Adrenal gland (tissue), 12 donors: ENCODE measurements around the gene KIAA1210. TPM values are rescaled to one million over a fixed set of nuclear protein-coding genes. Genes with fewer than 3 reads are reported as not detected.

Experiments used
- DNase-seq, 7 donors: peaks; one replicate each; pipeline ENCODE4 v3.0.0-alpha.2; 2019 to 2020
- H3K27ac ChIP-seq, 5 donors: fragments of 200-600 bp; sonication (generic) in 4 of 5; 1 replicate in 3 of 5; 2 replicates in 2 of 5; pipeline versions ENCODE4 v1.5.1 to v1.8.0; 2016 to 2020; ENCODE audit warnings: mild to moderate bottlenecking in 1 of 5
- H3K27me3 ChIP-seq: fragments of 200-600 bp; 2 replicates; pipeline ENCODE4 v1.8.0; 2021
- H3K36me3 ChIP-seq, 2 donors: fragments of 200-600 bp; replicated peaks in 1 of 2; 1 replicate in 1 of 2; 2 replicates in 1 of 2; pipeline versions ENCODE4 v1.5.1 to v1.8.0; 2018 to 2022
- H3K4me1 ChIP-seq, 2 donors: fragments of 200-600 bp; replicated peaks in 1 of 2; 1 replicate in 1 of 2; 2 replicates in 1 of 2; pipeline versions ENCODE4 v1.5.1 to v1.8.0; 2018 to 2021
- H3K4me3 ChIP-seq, 4 donors: fragments of 200-600 bp; sonication (generic) in 3 of 4; one replicate each; pipeline ENCODE4 v1.5.1; 2016 to 2018
- H3K9me3 ChIP-seq, 3 donors: fragments of 200-600 bp; sonication (generic) in 1 of 3; replicated peaks in 1 of 3; 1 replicate in 2 of 3; 2 replicates in 1 of 3; pipeline versions ENCODE4 v1.5.1 to v1.8.0; 2016 to 2021
- POLR2A ChIP-seq, 2 donors: fragments of 450-650 bp; IDR thresholded peaks; one replicate each; pipeline ENCODE4 v1.6.1; 2017; ENCODE audit warnings: antibody characterized with exemption in 2 of 2, mild to moderate bottlenecking in 2 of 2, moderate library complexity in 1 of 2
- WGBS, 4 donors: extraction: QIAGEN DNeasy Blood & Tissue Kit in 2 of 4; methylation state at CpG; one replicate each; pipeline versions ENCODE4 v1.1.5 to v1.1.7; 2013 to 2017; 5-methylcytosine and 5-hydroxymethylcytosine counted together
- intact Hi-C, 2 donors: fragments of 100-400 bp; cut with DNase I; formaldehyde crosslinking; loops; one replicate each; pipeline versions ENCODE4 v1.14.1 to v1.15.0; 2022 to 2023
- polyA plus RNA-seq, 3 donors: library from polyadenylated mRNA; stranded (reverse); fragments of 200-250 nt in 2 of 3; fragments of 350-450 nt in 1 of 3; fragmentation: Illumina TruSeq in 1 of 3; extraction: RNeasy Lipid Tissue Mini Kit (QIAGEN cat#74804) in 1 of 3; gene quantifications; one replicate each; pipeline ENCODE4 v1.2.3, GENCODE V29; 2013 to 2014
- total RNA-seq, 9 donors: library from RNA; depleted of rRNA in 4 of 9; stranded (reverse); fragments of >200 nt in 4 of 9; fragments of 120-200 nt in 1 of 9; fragmentation: NEBNext Ultra II Directional in 1 of 9; extraction: Animal tissue kit (Norgen Biotek cat#: 25700) in 1 of 9; gene quantifications; one replicate each; pipeline versions ENCODE4 v1.1.0 to v1.2.4, GENCODE V29; 2013 to 2023
- TF ChIP-seq, protein P1 (sequence below), 6 experiments: fragments of 450-650 bp in 4 of 6; fragments of 200-600 bp in 2 of 6; sonication (generic) in 1 of 6; IDR thresholded peaks; 1 replicate in 5 of 6; 2 replicates in 1 of 6; pipeline versions ENCODE4 v1.5.1 to v1.8.0; 2016 to 2021; ENCODE audit warnings: antibody characterized with exemption in 6 of 6, mild to moderate bottlenecking in 2 of 6, moderate library complexity in 1 of 6
- donor health status: healthy with polysubstance abuse.
- donor health status: Bipolar disorder and iron deficiency.
- donor health status: DM: yes; HTN: yes; CAD: no.
- donor health status: DM: no; HTN: no; CAD: no.
- donor health status: DM: no; HTN: no; CAD: no.
- donor health status: DM: yes; HTN: yes; CAD: no.

KIAA1210 gene
- total and polyA plus RNA-seq, 12 donors = 0.56 to 12.9 (median 2.7) TPM

- peaks cover 14% of the 10 kb centered on the region for H3K27me3 ChIP-seq
- intact Hi-C loops = loop anchor here in 1 of 2 donors (10.0 kb wide), 1 partner anchor 67 kb away; no protein-coding TSS in a partner anchor
Measured at GRCh38 chrX:119147486-119147885, 19.9 kb upstream of the KIAA1210 start.

DNA sequence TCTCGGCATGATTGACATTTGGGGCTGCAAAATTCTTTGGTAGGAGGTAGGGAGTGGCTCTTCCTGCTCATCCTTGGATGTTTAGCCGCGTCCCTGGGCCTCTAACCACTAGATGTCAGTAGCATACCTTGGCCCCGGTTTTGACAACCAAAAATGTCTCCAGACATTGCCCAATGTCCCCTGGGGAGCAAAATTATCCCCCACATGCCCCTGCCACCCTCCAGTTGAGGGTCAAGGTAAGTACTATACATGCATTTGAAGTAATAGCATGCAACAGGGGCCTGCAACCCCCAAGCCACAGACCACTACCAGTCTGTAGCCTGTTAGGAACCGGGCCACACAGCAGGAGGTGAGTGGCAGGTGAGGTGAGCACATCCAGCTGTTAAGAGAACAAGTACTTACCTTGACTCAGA lies 17.6 kb upstream of the KIAA1210 start:
- intact Hi-C loops = loop anchor here in 1 of 2 donors (10.0 kb wide), 1 partner anchor 70 kb away; no protein-coding TSS in a partner anchor
- no peak for TF ChIP-seq POLR2A (IDR thresholded peaks at IDR 0.05)
- TF ChIP-seq, protein P1, sequence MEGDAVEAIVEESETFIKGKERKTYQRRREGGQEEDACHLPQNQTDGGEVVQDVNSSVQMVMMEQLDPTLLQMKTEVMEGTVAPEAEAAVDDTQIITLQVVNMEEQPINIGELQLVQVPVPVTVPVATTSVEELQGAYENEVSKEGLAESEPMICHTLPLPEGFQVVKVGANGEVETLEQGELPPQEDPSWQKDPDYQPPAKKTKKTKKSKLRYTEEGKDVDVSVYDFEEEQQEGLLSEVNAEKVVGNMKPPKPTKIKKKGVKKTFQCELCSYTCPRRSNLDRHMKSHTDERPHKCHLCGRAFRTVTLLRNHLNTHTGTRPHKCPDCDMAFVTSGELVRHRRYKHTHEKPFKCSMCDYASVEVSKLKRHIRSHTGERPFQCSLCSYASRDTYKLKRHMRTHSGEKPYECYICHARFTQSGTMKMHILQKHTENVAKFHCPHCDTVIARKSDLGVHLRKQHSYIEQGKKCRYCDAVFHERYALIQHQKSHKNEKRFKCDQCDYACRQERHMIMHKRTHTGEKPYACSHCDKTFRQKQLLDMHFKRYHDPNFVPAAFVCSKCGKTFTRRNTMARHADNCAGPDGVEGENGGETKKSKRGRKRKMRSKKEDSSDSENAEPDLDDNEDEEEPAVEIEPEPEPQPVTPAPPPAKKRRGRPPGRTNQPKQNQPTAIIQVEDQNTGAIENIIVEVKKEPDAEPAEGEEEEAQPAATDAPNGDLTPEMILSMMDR (IDR thresholded peaks at IDR 0.05) = peak in 5 of 6 experiments; percentile 22 to 47 (median 39)
- Histone ChIP-seq H3K27ac (no peak overlapping the region), H3K27me3 (peaks cover under 1% of the 10 kb centered on the region), H3K36me3 (no peaks in the 10 kb centered on the region), H3K4me1 (no peaks in the 10 kb centered on the region), H3K9me3 (no peaks in the 10 kb centered on the region), H3K4me3 (no peak overlapping the region)
- DNase-seq = peak in 5 of 7 donors; percentile 23 to 55 (median 29)
- WGBS, 4 donors = 29 to 40% (median 30%) methylated on average over 4 to 5 of the region's 5 CpGs; no CpG with 5 or more reads in 1 of the 4 donors

More at GRCh38 chrX:119147486-119147885, 19.9 kb upstream of the KIAA1210 start:
- 72 to 100% (median 86%) methylated on average over 4 of the region's 4 CpGs for WGBS, 4 donors
- TF ChIP-seq, protein P1 (IDR thresholded peaks at IDR 0.05) = no peak
- no peak for TF ChIP-seq POLR2A (IDR thresholded peaks at IDR 0.05)
- no peak overlapping the region for H3K4me3 ChIP-seq
- no peaks in the 10 kb centered on the region for H3K36me3 ChIP-seq
- H3K9me3 ChIP-seq = no peaks in the 10 kb centered on the region
- no peaks in the 10 kb centered on the region for H3K4me1 ChIP-seq
- H3K27ac ChIP-seq = no peak overlapping the region
- DNase-seq = no peak

DNA sequence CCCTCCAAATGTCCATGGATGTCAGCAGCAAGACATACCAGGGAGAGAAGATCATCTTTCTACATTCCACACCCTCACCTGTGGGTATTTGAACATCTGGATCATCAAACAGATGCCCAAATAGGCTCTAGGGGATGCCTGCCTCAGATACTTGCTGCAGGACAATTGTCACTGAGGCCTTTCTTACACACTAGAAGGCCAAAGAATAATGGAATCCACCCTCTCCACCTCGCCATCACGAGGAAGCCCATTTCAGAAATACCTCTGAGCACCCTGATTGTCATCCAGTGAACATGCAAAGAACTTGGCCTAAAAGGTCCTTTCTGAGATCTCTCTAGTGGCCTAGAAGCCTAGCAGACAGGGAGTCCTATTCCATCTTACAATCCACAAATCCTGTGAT lies 6.9 kb upstream of the KIAA1210 start:
- no peak overlapping the region for H3K4me3 ChIP-seq
- DNase-seq = no peak
- TF ChIP-seq POLR2A (IDR thresholded peaks at IDR 0.05) = no peak
- 44 to 54% (median 50%) methylated on average over 2 of the region's 2 CpGs; no CpG with 5 or more reads in 1 of the 4 donors for WGBS, 4 donors
- peaks cover 19% of the 10 kb centered on the region for H3K27me3 ChIP-seq
- no peaks in the 10 kb centered on the region for H3K36me3 ChIP-seq
- intact Hi-C loops = no loop called here
- no peak overlapping the region for H3K27ac ChIP-seq
- no peaks in the 10 kb centered on the region for H3K4me1 ChIP-seq
- no peaks in the 10 kb centered on the region for H3K9me3 ChIP-seq

- Histone ChIP-seq H3K36me3 (no peaks in the 10 kb centered on the region), H3K9me3 (no peaks in the 10 kb centered on the region), H3K4me3 (no peak overlapping the region), H3K27ac (no peak overlapping the region), H3K4me1 (no peaks in the 10 kb centered on the region), H3K27me3 (peaks cover 19% of the 10 kb centered on the region)
- TF ChIP-seq, protein P1 (IDR thresholded peaks at IDR 0.05) = no peak
- TF ChIP-seq POLR2A (IDR thresholded peaks at IDR 0.05) = no peak
- 72 to 92% (median 79%) methylated on average over 4 to 5 of the region's 5 CpGs for WGBS, 4 donors
- no peak for DNase-seq
- intact Hi-C loops = no loop called here
Measured at GRCh38 chrX:119132961-119133360, 5.3 kb upstream of the KIAA1210 start.

- Histone ChIP-seq H3K4me1 (no peaks in the 10 kb centered on the region), H3K36me3 (no peaks in the 10 kb centered on the region), H3K4me3 (no peak overlapping the region), H3K27ac (no peak overlapping the region), H3K9me3 (no peaks in the 10 kb centered on the region), H3K27me3 (peaks cover 13% of the 10 kb centered on the region)
- intact Hi-C loops = no loop called here
- no peak for DNase-seq
- WGBS, 4 donors = 46 to 70% (median 64%) methylated on average over 2 of the region's 2 CpGs; no CpG with 5 or more reads in 1 of the 4 donors
- TF ChIP-seq, protein P1 (IDR thresholded peaks at IDR 0.05) = no peak
- no peak for TF ChIP-seq POLR2A (IDR thresholded peaks at IDR 0.05)
Measured at GRCh38 chrX:119132316-119132715, 4.7 kb upstream of the KIAA1210 start.
